Ovary (tissue), 3 donors: ENCODE results near the gene MTHFR.

Experiments
- CTCF ChIP-seq, 3 donors: fragments of 450-650 bp in 2 of 3; fragments of 200-600 bp in 1 of 3; IDR thresholded peaks; one replicate each; pipeline versions ENCODE4 v1.5.1 to v1.8.0; 2016 to 2022; ENCODE audit warnings: antibody characterized with exemption in 3 of 3, mild to moderate bottlenecking in 1 of 3
- EP300 ChIP-seq: sonication (generic); formaldehyde crosslinking; IDR thresholded peaks from one replicate; pipeline ENCODE4 v1.6.1; 2017; ENCODE audit warnings: antibody characterized with exemption
- POLR2A ChIP-seq: fragments of 450-650 bp; IDR thresholded peaks from one replicate; pipeline ENCODE4 v1.6.1; 2017; ENCODE audit warnings: antibody characterized with exemption, mild to moderate bottlenecking, moderate library complexity
- donor health status: DM: no; HTN: no; CAD: no.

DNA sequence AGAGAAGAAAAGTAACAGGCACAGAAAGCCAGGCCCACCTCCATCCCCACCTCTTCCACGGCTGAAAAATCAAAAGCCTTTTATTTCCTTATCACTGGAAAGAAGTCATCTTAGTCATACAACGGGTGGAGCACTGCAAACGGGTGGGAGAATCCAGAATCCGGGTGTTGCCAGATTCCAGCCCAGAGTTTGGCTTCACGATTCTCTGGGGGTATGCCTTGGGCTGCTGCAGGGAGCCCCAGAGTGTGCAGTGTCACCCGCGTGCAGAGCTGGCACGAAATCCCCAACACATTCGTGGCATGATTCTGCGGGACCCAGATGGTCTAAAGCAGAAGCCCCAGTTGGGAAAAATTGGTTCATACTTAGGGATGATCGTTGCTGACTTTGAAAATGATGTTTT, 44.4 kb upstream of the MTHFR start:
- TF ChIP-seq CTCF (IDR thresholded peaks at IDR 0.05) (no peak), POLR2A (no peak), EP300 (no peak)
